Fibroblast of pulmonary artery (primary cell): ENCODE data around the gene SLC6A13.

Experiments used
- DNase-seq: peaks from one replicate; pipeline ENCODE4 v3.0.0-alpha.2; 2010; ENCODE audit warnings: low read depth
- H3K4me3 ChIP-seq: replicated peaks from 2 replicates; pipeline ENCODE4 v1.5.1; 2011; ENCODE audit warnings: low read depth, mild to moderate bottlenecking, control low read depth, low read length, moderate library complexity
- CTCF ChIP-seq: IDR thresholded peaks from 2 replicates; pipeline ENCODE4 v1.5.1; 2011; ENCODE audit warnings: mild to moderate bottlenecking, control low read depth, low read length, inconsistent platforms; ENCODE audit errors: missing control alignments

The SLC6A13 gene

GRCh38 chr12:171743-172676 lies 90.6 kb downstream of the SLC6A13 start:
- H3K4me3 ChIP-seq, result no peak overlapping the region
- DNase-seq, result no peak
- TF ChIP-seq CTCF, result no peak

GRCh38 chr12:171276-171675 lies 91.4 kb downstream of the SLC6A13 start:
- no peak for TF ChIP-seq CTCF
- H3K4me3 ChIP-seq, result no peak overlapping the region
- DNase-seq, result no peak
